K562 (cell line): ENCODE results near the gene COA7. TPM values are rescaled to one million over a fixed set of nuclear protein-coding genes. Genes with fewer than 3 reads are reported as not detected.

Experiments used
- ATF1 ChIP-seq, 2 experiments: fragments of 450-650 bp in 1 of 2; IDR thresholded peaks; 2 replicates each; pipeline ENCODE4 v1.6.1; 2016; ENCODE audit warnings: missing compliant biosample characterization in 1 of 2, missing genetic modification characterization in 1 of 2
- BRF1 ChIP-seq: IDR thresholded peaks from 3 replicates; pipeline ENCODE4 v1.6.1; 2011; ENCODE audit warnings: borderline replicate concordance, mild to moderate bottlenecking; ENCODE audit not compliant: insufficient read length; ENCODE audit errors: extremely low read depth
- CBFA2T3 ChIP-seq: fragments of 450-650 bp; IDR thresholded peaks from 2 replicates; pipeline ENCODE4 v1.6.1; 2017
- CTBP1 ChIP-seq: fragments of 450-650 bp; IDR thresholded peaks from 2 replicates; pipeline ENCODE4 v1.6.1; 2016; ENCODE audit warnings: borderline replicate concordance
- DMBX1 ChIP-seq: fragments of 250-450 bp; sonication (Bioruptor Pico); IDR thresholded peaks from 2 replicates; pipeline ENCODE4 v1.8.0; 2022; ENCODE audit warnings: inconsistent platforms, mild to moderate bottlenecking, moderate library complexity, borderline replicate concordance
- HINFP ChIP-seq: fragments of 450-650 bp; conservative IDR thresholded peaks from 2 replicates; pipeline ENCODE4 v1.6.1; 2016; ENCODE audit warnings: missing genetic modification characterization, low read depth, mild to moderate bottlenecking, control low read depth, missing compliant biosample characterization
- HOXB6 ChIP-seq: fragments of 250-450 bp; sonication (Bioruptor Pico); IDR thresholded peaks from 2 replicates; pipeline ENCODE4 v1.5.1; 2022; ENCODE audit warnings: mild to moderate bottlenecking, borderline replicate concordance
- KLF16 ChIP-seq: IDR thresholded peaks from 2 replicates; pipeline ENCODE4 v1.6.1; 2016; ENCODE audit warnings: antibody characterized with exemption
- L3MBTL2 ChIP-seq: fragments of 450-650 bp; IDR thresholded peaks from 2 replicates; pipeline ENCODE4 v1.6.1; 2016; ENCODE audit warnings: mild to moderate bottlenecking, moderate library complexity
- NR1H2 ChIP-seq: sonication (generic); formaldehyde crosslinking; IDR thresholded peaks from 2 replicates; pipeline ENCODE4 v1.4.0; 2020; ENCODE audit warnings: mild to moderate bottlenecking, missing genetic modification reagents
- NRF1 ChIP-seq, 2 experiments: fragments of 450-650 bp; IDR thresholded peaks in 1 of 2; conservative IDR thresholded peaks in 1 of 2; 2 replicates each; pipeline ENCODE4 v1.6.1; 2014; ENCODE audit warnings: mild to moderate bottlenecking in 2 of 2
- PHTF2 ChIP-seq: fragments of 250-450 bp; sonication (Bioruptor Pico); IDR thresholded peaks from 2 replicates; pipeline ENCODE4 v1.5.0; 2021; ENCODE audit warnings: mild to moderate bottlenecking
- PTRF ChIP-seq: fragments of 450-650 bp; IDR thresholded peaks from 2 replicates; pipeline ENCODE4 v1.6.1; 2016; ENCODE audit warnings: mild to moderate bottlenecking, missing genetic modification characterization, missing compliant biosample characterization
- RFX5 ChIP-seq: IDR thresholded peaks from 2 replicates; pipeline ENCODE4 v1.6.1; 2011; ENCODE audit warnings: low read depth, mild to moderate bottlenecking, improper control_type of control experiment, low read length
- SRSF1 ChIP-seq: fragments of 200-400 bp; formaldehyde crosslinking; IDR thresholded peaks from 2 replicates; pipeline ENCODE4 v1.6.1; 2017; ENCODE audit warnings: mild to moderate bottlenecking, low read depth, low read length, moderate library complexity
- TBP ChIP-seq: optimal IDR thresholded peaks from 2 replicates; pipeline ENCODE3; 2011; ENCODE audit warnings: low read depth, low read length, improper control_type of control experiment
- THRAP3 ChIP-seq: fragments of 450-650 bp; IDR thresholded peaks from 2 replicates; pipeline ENCODE4 v1.6.1; 2016; ENCODE audit warnings: mild to moderate bottlenecking, inconsistent platforms, borderline replicate concordance
- ZC3H8 ChIP-seq: fragments of 450-650 bp; IDR thresholded peaks from 2 replicates; pipeline ENCODE4 v1.6.1; 2017
- ZNF23 ChIP-seq: fragments of 250-450 bp; sonication (Bioruptor Pico); IDR thresholded peaks from 2 replicates; pipeline ENCODE4 v1.4.0; 2020; ENCODE audit warnings: mild to moderate bottlenecking
- ZNF324 ChIP-seq: fragments of 250-450 bp; sonication (Bioruptor Pico); IDR thresholded peaks from 2 replicates; pipeline ENCODE4 v1.4.0; 2020; ENCODE audit warnings: mild to moderate bottlenecking
- ZNF384 ChIP-seq: IDR thresholded peaks from 2 replicates; pipeline ENCODE4 v1.6.1; 2012; ENCODE audit warnings: low read depth, low read length, improper control_type of control experiment
- ZNF695 ChIP-seq: fragments of 450-650 bp; formaldehyde crosslinking; IDR thresholded peaks from 2 replicates; pipeline ENCODE4 v1.4.0; 2020; ENCODE audit warnings: mild to moderate bottlenecking, moderate library complexity
- polyA plus RNA-seq, 8 experiments: library from polyadenylated mRNA; depleted of rRNA in 4 of 8; stranded (reverse) in 5 of 8; unstranded in 3 of 8; fragments of >200 nt; fragmentation: Nextera tagmentation in 2 of 8; fragmentation: Illumina TruSeq in 1 of 8; extraction: Ambion mirVana in 2 of 8; extraction: Trizol in 1 of 8; gene quantifications; 2 replicates each; pipeline versions ENCODE4 v1.2.1 to v1.2.3, GENCODE V29; 2011 to 2014; ENCODE audit warnings: inconsistent platforms in 1 of 8, missing spikeins in 1 of 8
- total RNA-seq, 7 experiments: library from RNA; depleted of rRNA in 6 of 7; stranded (reverse); fragments of >200 nt in 6 of 7; fragmentation: Illumina TruSeq in 2 of 7; extraction: Trizol in 2 of 7; gene quantifications; 2 replicates each; pipeline versions ENCODE4 v1.2.1 to v1.2.3, GENCODE V29; 2011 to 2021; ENCODE audit warnings: low replicate concordance in 1 of 7
- TF ChIP-seq, protein P1 (sequence below): fragments of 250-450 bp; sonication (Bioruptor Pico); IDR thresholded peaks from 2 replicates; pipeline ENCODE4 v1.8.0; 2021; ENCODE audit warnings: mild to moderate bottlenecking, moderate library complexity
- TF ChIP-seq, protein P2 (sequence below): fragments of 450-650 bp; formaldehyde crosslinking; IDR thresholded peaks from 2 replicates; pipeline ENCODE4 v1.4.0; 2020; ENCODE audit warnings: mild to moderate bottlenecking, moderate library complexity
- TF ChIP-seq, protein P3 (sequence below): sonication (generic); IDR thresholded peaks from 2 replicates; pipeline ENCODE4 v1.6.1; 2016

The COA7 gene
- total and polyA plus RNA-seq, 9 of the 15 experiments (the other 6 are each of a cell fraction or from before 2014, with no cell fraction given): 19.4 to 82.8 (median 51.0) TPM

GRCh38 chr1:52702886-52703787, 5.0 kb upstream of the COA7 start (continued):
- TF ChIP-seq HINFP (no peak), ZNF324 (CRISPR knock-in tag) (no peak), DMBX1 (peak; percentile 40; the same call in 1 of the 2 replicates), ZNF384 (no peak), PHTF2 (CRISPR knock-in tag) (no peak), NRF1 (conservative IDR thresholded peaks at IDR 0.05 in 1 of 2, IDR thresholded peaks at IDR 0.05 in 1 of 2) (peak; percentile 88 to 90), ZNF695 (no peak), NR1H2 (peak; percentile 60; the same call in 1 of the 2 replicates), KLF16 (no peak), THRAP3 (no peak), RFX5 (no peak), ZC3H8 (no peak), HOXB6 (no peak), TBP (peak; percentile 19), PTRF (no peak), ZNF23 (CRISPR knock-in tag) (no peak), L3MBTL2 (peak; percentile 99), ATF1 (CRISPR knock-in tag; IDR thresholded peaks at IDR 0.05) (no peak), ATF1 (tag; IDR thresholded peaks at IDR 0.05) (peak; percentile 93), CBFA2T3 (no peak), CTBP1 (peak; percentile 77; the same call in 1 of the 2 replicates), BRF1 (no peak), SRSF1 (no peak)
- TF ChIP-seq, protein P1, sequence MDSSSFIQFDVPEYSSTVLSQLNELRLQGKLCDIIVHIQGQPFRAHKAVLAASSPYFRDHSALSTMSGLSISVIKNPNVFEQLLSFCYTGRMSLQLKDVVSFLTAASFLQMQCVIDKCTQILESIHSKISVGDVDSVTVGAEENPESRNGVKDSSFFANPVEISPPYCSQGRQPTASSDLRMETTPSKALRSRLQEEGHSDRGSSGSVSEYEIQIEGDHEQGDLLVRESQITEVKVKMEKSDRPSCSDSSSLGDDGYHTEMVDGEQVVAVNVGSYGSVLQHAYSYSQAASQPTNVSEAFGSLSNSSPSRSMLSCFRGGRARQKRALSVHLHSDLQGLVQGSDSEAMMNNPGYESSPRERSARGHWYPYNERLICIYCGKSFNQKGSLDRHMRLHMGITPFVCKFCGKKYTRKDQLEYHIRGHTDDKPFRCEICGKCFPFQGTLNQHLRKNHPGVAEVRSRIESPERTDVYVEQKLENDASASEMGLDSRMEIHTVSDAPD: no peak
- TF ChIP-seq, protein P2, sequence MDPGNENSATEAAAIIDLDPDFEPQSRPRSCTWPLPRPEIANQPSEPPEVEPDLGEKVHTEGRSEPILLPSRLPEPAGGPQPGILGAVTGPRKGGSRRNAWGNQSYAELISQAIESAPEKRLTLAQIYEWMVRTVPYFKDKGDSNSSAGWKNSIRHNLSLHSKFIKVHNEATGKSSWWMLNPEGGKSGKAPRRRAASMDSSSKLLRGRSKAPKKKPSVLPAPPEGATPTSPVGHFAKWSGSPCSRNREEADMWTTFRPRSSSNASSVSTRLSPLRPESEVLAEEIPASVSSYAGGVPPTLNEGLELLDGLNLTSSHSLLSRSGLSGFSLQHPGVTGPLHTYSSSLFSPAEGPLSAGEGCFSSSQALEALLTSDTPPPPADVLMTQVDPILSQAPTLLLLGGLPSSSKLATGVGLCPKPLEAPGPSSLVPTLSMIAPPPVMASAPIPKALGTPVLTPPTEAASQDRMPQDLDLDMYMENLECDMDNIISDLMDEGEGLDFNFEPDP: no peak
- TF ChIP-seq, protein P3, sequence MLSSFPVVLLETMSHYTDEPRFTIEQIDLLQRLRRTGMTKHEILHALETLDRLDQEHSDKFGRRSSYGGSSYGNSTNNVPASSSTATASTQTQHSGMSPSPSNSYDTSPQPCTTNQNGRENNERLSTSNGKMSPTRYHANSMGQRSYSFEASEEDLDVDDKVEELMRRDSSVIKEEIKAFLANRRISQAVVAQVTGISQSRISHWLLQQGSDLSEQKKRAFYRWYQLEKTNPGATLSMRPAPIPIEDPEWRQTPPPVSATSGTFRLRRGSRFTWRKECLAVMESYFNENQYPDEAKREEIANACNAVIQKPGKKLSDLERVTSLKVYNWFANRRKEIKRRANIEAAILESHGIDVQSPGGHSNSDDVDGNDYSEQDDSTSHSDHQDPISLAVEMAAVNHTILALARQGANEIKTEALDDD: no peak
